SU-DHL-6 (cell line): ENCODE data around the gene IFITM5.

Experiments used
- EZH2phosphoT487 ChIP-seq: fragments of 200-600 bp; sonication (generic), shearing (Covaris generic); conservative IDR thresholded peaks from 2 replicates; pipeline ENCODE4 v1.6.1; 2018; ENCODE audit warnings: mild to moderate bottlenecking, antibody characterized with exemption, low read length, moderate library complexity, mixed read lengths
- TF ChIP-seq, protein P1 (sequence below): fragments of 200-600 bp; sonication (generic); IDR thresholded peaks from one replicate; pipeline ENCODE4 v1.5.1; 2017; ENCODE audit warnings: antibody characterized with exemption, mild to moderate bottlenecking, low read length, moderate library complexity; ENCODE audit not compliant: insufficient read depth, poor library complexity, severe bottlenecking

DNA sequence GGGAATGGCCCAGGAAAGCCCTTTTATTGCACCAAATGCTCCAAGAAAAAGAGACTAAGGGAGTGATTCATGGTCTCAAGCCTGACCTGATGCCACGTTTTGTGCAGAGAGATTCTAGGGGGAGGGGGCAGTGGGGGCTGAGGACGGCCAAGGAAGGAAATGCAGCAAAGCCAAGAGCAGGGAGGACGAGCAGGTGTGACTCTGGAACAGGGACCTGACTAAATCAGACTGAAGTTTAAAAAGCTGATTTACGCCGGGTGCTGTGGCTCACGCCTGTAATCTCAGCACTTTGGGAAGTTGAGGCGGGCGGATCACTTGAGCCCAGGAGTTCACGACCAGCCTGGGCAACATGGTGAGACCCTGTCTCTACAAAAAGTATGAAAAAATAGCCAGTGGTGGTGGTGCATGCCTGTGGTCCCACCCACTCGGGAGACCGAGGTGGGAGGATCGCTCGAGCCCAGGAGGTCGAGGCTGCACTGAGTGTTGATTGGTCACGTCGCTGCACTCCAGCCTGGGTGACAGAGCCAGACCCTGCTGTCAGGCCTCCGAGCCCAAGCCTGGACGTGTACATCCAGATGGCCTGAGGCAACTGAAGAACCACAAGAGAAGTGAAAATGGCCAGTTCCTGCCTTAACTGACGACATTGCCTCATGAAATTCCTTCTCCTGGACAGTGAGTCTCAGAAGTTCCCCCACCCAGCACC lies 32.2 kb upstream of the IFITM5 start:
- TF ChIP-seq, protein P1, sequence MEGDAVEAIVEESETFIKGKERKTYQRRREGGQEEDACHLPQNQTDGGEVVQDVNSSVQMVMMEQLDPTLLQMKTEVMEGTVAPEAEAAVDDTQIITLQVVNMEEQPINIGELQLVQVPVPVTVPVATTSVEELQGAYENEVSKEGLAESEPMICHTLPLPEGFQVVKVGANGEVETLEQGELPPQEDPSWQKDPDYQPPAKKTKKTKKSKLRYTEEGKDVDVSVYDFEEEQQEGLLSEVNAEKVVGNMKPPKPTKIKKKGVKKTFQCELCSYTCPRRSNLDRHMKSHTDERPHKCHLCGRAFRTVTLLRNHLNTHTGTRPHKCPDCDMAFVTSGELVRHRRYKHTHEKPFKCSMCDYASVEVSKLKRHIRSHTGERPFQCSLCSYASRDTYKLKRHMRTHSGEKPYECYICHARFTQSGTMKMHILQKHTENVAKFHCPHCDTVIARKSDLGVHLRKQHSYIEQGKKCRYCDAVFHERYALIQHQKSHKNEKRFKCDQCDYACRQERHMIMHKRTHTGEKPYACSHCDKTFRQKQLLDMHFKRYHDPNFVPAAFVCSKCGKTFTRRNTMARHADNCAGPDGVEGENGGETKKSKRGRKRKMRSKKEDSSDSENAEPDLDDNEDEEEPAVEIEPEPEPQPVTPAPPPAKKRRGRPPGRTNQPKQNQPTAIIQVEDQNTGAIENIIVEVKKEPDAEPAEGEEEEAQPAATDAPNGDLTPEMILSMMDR: no peak
- TF ChIP-seq EZH2phosphoT487: no peak
